Mesothelial cell of epicardium (in vitro differentiated cells): ENCODE data around the gene ITPR1. TPM values are rescaled to one million over a fixed set of nuclear protein-coding genes. Genes with fewer than 3 reads are reported as not detected.

Experiments used
- DNase-seq, 2 experiments: peaks; one replicate each; pipeline ENCODE4 v3.0.0; 2021; ENCODE audit warnings: low spot score in 2 of 2; ENCODE audit not compliant: unreplicated experiment in 2 of 2
- H3K27ac Mint-ChIP-seq: 2 replicates; pipeline ENCODE4 v1.8.0; 2021; ENCODE audit warnings: mixed read lengths
- H3K27me3 Mint-ChIP-seq: 2 replicates; pipeline ENCODE4 v1.8.0; 2021; ENCODE audit warnings: low read depth, mixed read lengths
- H3K36me3 Mint-ChIP-seq: 2 replicates; pipeline ENCODE4 v1.8.0; 2021; ENCODE audit warnings: mixed read lengths
- H3K4me1 Mint-ChIP-seq: 2 replicates; pipeline ENCODE4 v1.8.0; 2021; ENCODE audit warnings: mixed read lengths
- H3K4me3 Mint-ChIP-seq: 2 replicates; pipeline ENCODE4 v1.8.0; 2021; ENCODE audit warnings: mild to moderate bottlenecking, moderate library complexity, mixed read lengths
- H3K9me3 Mint-ChIP-seq: 2 replicates; pipeline ENCODE4 v1.8.0; 2021; ENCODE audit warnings: mixed read lengths
- total RNA-seq: library from RNA; stranded (reverse); gene quantifications from 3 replicates; pipeline ENCODE4 v1.2.1, GENCODE V29; 2021
- TF ChIP-seq, protein P1 (sequence below): fragments of 200-600 bp; sonication (generic); IDR thresholded peaks from one replicate; pipeline ENCODE4 v1.5.0; 2021; ENCODE audit warnings: antibody characterized with exemption; ENCODE audit not compliant: unreplicated experiment

ITPR1 gene
- total RNA-seq, 1 donor from 2014 or later, result 21.3 TPM

DNA sequence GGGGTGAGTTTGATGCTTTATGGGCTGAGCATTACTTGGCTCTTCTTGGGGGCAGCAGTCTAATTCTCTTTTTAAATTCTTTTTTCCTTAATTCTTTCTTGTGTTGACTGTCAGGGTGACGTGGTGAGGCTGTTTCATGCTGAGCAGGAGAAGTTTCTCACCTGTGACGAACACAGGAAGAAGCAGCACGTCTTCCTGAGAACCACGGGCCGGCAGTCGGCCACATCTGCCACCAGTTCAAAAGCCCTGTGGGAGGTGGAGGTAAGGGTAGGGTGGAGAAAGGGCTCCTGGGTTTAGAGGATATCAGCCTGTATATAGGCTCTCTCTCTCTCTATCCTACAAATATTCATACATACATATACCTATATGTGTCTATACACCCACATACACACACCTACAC is 152.3 kb downstream of the ITPR1 start:
- TF ChIP-seq, protein P1, sequence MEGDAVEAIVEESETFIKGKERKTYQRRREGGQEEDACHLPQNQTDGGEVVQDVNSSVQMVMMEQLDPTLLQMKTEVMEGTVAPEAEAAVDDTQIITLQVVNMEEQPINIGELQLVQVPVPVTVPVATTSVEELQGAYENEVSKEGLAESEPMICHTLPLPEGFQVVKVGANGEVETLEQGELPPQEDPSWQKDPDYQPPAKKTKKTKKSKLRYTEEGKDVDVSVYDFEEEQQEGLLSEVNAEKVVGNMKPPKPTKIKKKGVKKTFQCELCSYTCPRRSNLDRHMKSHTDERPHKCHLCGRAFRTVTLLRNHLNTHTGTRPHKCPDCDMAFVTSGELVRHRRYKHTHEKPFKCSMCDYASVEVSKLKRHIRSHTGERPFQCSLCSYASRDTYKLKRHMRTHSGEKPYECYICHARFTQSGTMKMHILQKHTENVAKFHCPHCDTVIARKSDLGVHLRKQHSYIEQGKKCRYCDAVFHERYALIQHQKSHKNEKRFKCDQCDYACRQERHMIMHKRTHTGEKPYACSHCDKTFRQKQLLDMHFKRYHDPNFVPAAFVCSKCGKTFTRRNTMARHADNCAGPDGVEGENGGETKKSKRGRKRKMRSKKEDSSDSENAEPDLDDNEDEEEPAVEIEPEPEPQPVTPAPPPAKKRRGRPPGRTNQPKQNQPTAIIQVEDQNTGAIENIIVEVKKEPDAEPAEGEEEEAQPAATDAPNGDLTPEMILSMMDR, result no peak
- H3K4me1 Mint-ChIP-seq, result peaks cover 2% of the 10 kb centered on the region
- peaks cover 6% of the 10 kb centered on the region for H3K9me3 Mint-ChIP-seq
- H3K27ac Mint-ChIP-seq, result no peak overlapping the region
- H3K36me3 Mint-ChIP-seq, result peaks cover 5% of the 10 kb centered on the region
- peaks cover 4% of the 10 kb centered on the region for H3K27me3 Mint-ChIP-seq
- no peak for DNase-seq
- no peak overlapping the region for H3K4me3 Mint-ChIP-seq

DNA sequence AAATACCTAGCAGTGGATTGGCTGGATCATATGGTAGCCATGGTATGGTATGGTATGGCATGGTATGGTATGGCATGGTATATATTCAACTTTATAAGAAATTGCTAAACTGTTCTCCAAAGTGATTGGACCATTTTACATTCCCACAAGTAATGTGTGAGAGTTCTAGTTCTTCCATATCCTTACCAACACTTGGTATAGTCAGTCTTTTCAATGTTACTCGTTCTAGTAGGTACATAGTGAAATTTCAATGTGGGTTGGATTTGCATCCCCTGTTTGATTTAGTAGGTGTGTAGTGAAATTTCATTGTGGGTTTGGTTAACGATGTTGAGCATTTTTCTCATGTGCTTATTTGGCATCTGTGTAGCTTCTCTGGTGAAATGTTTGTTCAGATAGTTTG is 154.3 kb downstream of the ITPR1 start:
- H3K36me3 Mint-ChIP-seq, result peaks cover 5% of the 10 kb centered on the region
- peaks cover 6% of the 10 kb centered on the region for H3K27me3 Mint-ChIP-seq
- TF ChIP-seq, protein P1, result no peak
- no peak overlapping the region for H3K27ac Mint-ChIP-seq
- H3K9me3 Mint-ChIP-seq, result peaks cover 6% of the 10 kb centered on the region
- no peak for DNase-seq
- peaks cover 2% of the 10 kb centered on the region for H3K4me1 Mint-ChIP-seq
- no peak overlapping the region for H3K4me3 Mint-ChIP-seq

GRCh38 chr3:4655145-4656045 is 162.2 kb downstream of the ITPR1 start:
- peaks cover 4% of the 10 kb centered on the region for H3K4me1 Mint-ChIP-seq
- peaks cover 10% of the 10 kb centered on the region for H3K27me3 Mint-ChIP-seq
- no peak for DNase-seq
- H3K36me3 Mint-ChIP-seq, result no peaks in the 10 kb centered on the region
- H3K27ac Mint-ChIP-seq, result no peak overlapping the region
- H3K9me3 Mint-ChIP-seq, result no peaks in the 10 kb centered on the region
- TF ChIP-seq, protein P1, result no peak
- H3K4me3 Mint-ChIP-seq, result no peak overlapping the region

GRCh38 chr3:4656059-4656458 is 162.9 kb downstream of the ITPR1 start:
- Mint-ChIP-seq H3K36me3 (no peaks in the 10 kb centered on the region), H3K4me3 (no peak overlapping the region), H3K4me1 (peaks cover 4% of the 10 kb centered on the region), H3K27me3 (peaks cover 10% of the 10 kb centered on the region), H3K27ac (no peak overlapping the region), H3K9me3 (no peaks in the 10 kb centered on the region)
- peak; percentile 35 to 71 for DNase-seq
- TF ChIP-seq, protein P1, result peak; percentile 76

DNA sequence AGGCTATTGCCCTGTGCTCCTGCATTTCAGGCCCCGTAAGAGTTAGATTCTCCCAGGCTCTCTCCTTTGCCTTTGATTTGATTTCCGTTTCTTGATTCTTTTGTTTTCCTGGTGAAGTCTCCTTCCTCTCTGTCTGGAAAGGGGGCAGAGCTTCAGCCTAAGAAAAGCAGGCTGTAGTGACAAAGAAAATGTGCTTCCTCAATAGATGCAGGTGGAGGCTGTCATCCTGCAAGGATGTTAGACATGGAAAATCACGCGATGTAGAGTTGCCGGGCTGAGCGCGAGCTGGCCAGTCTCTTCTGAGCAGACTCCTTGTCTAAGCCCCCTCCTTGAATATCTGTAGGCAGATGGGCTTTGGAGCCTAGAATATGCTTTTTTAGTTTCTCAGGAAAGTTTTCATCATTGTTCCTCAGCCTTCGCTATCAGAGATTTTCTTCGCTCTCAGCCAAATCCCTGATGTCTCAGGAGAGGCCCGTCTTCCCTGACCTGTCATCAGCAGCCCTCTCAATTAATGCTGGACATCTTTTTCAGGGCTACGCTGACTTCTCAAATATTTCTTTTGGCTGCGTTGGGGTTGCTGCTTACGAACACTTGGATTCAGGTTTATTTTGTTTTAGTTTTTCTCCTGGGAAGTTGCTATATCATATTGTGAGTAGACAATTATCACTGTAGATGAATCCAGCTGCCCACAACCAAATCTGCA is 163.6 kb downstream of the ITPR1 start:
- Mint-ChIP-seq H3K36me3 (no peaks in the 10 kb centered on the region), H3K4me3 (no peak overlapping the region), H3K4me1 (peaks cover 4% of the 10 kb centered on the region), H3K27ac (no peak overlapping the region), H3K27me3 (peaks cover 10% of the 10 kb centered on the region), H3K9me3 (no peaks in the 10 kb centered on the region)
- TF ChIP-seq, protein P1, result no peak
- DNase-seq, result no peak
